Gastrocnemius medialis (tissue), 4 donors: ENCODE results near the gene ZNF638. TPM values are rescaled to one million over a fixed set of nuclear protein-coding genes. Genes with fewer than 3 reads are reported as not detected.

Experiments used
- ATAC-seq, 2 donors: fragments of 150-250 bp; one replicate each; pipeline ENCODE4 v1.9.1; 2016
- DNase-seq, 2 donors: peaks; one replicate each; pipeline ENCODE4 v3.0.0-alpha.2; 2019
- H3K27ac ChIP-seq, 4 donors: fragments of 200-600 bp; sonication (generic); 1 replicate in 1 of 4; 2 replicates in 3 of 4; pipeline ENCODE4 v1.5.1; 2016 to 2018; ENCODE audit warnings: mild to moderate bottlenecking in 2 of 4, moderate library complexity in 1 of 4
- H3K27me3 ChIP-seq, 3 donors: fragments of 200-600 bp; sonication (generic) in 2 of 3; 1 replicate in 1 of 3; 2 replicates in 2 of 3; pipeline versions ENCODE4 v1.5.1 to v1.6.0; 2016 to 2019; ENCODE audit warnings: mild to moderate bottlenecking in 1 of 3, moderate library complexity in 1 of 3
- H3K36me3 ChIP-seq, 2 donors: fragments of 200-600 bp; sonication (generic) in 1 of 2; one replicate each; pipeline ENCODE4 v1.5.1; 2017 to 2018
- H3K4me1 ChIP-seq, 2 donors: fragments of 200-600 bp; sonication (generic) in 1 of 2; one replicate each; pipeline ENCODE4 v1.5.1; 2016 to 2017; ENCODE audit warnings: mild to moderate bottlenecking in 2 of 2
- H3K4me3 ChIP-seq, 4 donors: fragments of 200-600 bp; sonication (generic) in 3 of 4; 1 replicate in 1 of 4; 2 replicates in 3 of 4; pipeline ENCODE4 v1.5.1; 2016 to 2019; ENCODE audit warnings: mild to moderate bottlenecking in 2 of 4
- H3K9me3 ChIP-seq, 3 donors: fragments of 200-600 bp; sonication (generic) in 2 of 3; 1 replicate in 1 of 3; 2 replicates in 2 of 3; pipeline ENCODE4 v1.5.1; 2016 to 2019
- CTCF ChIP-seq, 5 experiments: fragments of 450-650 bp in 3 of 5; fragments of 200-600 bp in 2 of 5; sonication (generic) in 2 of 5; IDR thresholded peaks in 4 of 5; conservative IDR thresholded peaks in 1 of 5; 1 replicate in 4 of 5; 2 replicates in 1 of 5; pipeline ENCODE4 v1.5.1; 2016 to 2019; ENCODE audit warnings: antibody characterized with exemption in 5 of 5, mild to moderate bottlenecking in 3 of 5, moderate library complexity in 3 of 5
- POLR2A ChIP-seq, 2 donors: fragments of 450-650 bp; IDR thresholded peaks; one replicate each; pipeline ENCODE4 v1.6.1; 2017; ENCODE audit warnings: antibody characterized with exemption in 2 of 2, mild to moderate bottlenecking in 2 of 2, moderate library complexity in 2 of 2
- in situ Hi-C, 4 donors: fragments of 200-750 bp; cut with MboI; loops; one replicate each; pipeline versions ENCODE4 v1.15.0 to v1.8.0; 2017; ENCODE audit warnings: low sequenced_read_pairs in 4 of 4
- intact Hi-C: fragments of 100-400 bp; cut with DNase I; formaldehyde crosslinking; loops from one replicate; pipeline ENCODE4 v1.15.1; 2023; ENCODE audit warnings: low total_unique reads
- total RNA-seq, 4 donors: library from RNA; depleted of rRNA; stranded (reverse); fragments of >200 nt; gene quantifications; one replicate each; pipeline versions ENCODE4 v1.1.0 to v1.2.3, GENCODE V29; 2016

Gene ZNF638
- total RNA-seq, 4 donors from 2014 or later: 69.7 to 152 (median 95.0) TPM

DNA sequence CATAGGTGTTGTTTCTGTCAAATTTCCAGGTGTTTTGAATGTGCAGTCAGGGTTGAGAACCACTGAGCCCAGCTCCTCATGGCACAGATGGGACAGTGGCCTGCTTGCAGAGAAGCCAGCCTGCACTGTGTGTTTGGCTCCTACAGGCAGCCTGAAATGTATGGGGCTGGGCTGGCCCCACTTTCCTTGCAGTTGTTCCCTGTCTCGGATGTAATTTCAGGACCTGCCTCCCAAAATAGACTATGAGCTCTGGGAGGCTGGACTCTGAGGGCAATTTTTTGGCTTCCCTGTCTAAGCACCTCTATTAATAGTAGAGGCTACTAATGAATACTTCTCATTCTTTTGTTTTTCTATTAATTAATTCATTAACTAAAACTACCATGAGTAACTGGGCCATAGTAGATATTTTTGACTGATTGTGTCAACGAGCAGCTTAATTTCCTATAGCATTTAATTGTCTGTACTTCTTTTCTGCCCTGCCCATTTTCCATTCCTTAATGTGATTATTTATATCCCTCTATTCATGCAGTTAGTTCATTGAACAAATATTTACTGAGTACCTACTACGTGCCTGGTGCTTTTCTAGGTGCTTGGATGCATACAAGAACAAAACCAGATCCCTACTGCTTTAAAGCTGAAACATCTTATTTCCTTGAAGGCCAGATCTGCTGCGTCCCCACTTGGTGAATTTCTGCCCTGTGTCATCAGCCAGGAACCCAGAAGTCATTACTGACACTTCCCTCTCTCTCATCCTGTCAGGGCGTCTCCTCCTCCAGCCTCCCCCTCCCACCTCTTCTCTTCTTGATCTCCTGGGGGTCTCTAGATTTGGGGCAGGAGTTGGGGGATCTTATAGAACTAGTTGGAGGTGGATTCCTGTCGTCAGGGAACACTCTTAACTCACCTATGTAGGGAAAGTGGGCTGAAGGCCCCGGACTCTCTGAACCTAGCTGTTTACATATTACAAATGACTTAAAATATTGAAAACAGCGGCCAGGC is 138.1 kb downstream of the ZNF638 start:
- no peaks in the 10 kb centered on the region for H3K27me3 ChIP-seq
- H3K27ac ChIP-seq: peak overlapping the region; percentile 77 to 99 (median 86)
- DNase-seq: peak; percentile 69 to 87
- peak; percentile 84 to 88 for ATAC-seq
- peaks cover 0 to 4% of the 10 kb centered on the region in 2 donors for H3K36me3 ChIP-seq
- no peak overlapping the region for H3K4me3 ChIP-seq
- TF ChIP-seq POLR2A (IDR thresholded peaks at IDR 0.05) (peak; percentile 9 to 45), CTCF (IDR thresholded peaks at IDR 0.05 in 4 of 5, conservative IDR thresholded peaks at IDR 0.05 in 1 of 5) (no peak)
- H3K9me3 ChIP-seq: no peaks in the 10 kb centered on the region
- peaks cover 68 to 69% of the 10 kb centered on the region in 2 donors for H3K4me1 ChIP-seq
- in situ Hi-C loops: loop anchor here in 2 of 4 donors (5.0 to 10.0 kb wide), 2 partner anchors 38 to 45 kb away; no protein-coding TSS in a partner anchor
- intact Hi-C loops: loop anchor here (2.0 kb wide), 1 partner anchor 15 kb away; no protein-coding TSS in a partner anchor

DNA sequence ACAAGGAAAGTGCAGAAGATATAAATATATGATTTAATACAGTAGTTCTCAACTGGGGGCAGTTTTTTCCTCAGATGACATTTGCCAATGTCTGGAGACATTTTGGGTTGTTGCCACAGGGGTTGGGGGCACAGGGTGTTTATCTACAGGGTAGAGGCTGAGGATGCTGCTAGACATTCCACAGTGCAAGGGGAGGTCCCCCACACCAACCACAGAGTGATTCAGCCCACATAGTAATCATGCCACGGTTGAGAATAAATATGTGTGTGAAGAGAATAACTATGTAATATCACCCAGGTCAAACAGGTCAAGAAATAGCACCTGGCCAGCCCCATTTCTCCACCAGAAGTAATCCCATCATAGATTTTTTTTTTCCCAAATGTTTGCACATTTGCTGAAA is 139.7 kb downstream of the ZNF638 start:
- in situ Hi-C loops: no loop called here
- H3K4me3 ChIP-seq: no peak overlapping the region
- TF ChIP-seq POLR2A (IDR thresholded peaks at IDR 0.05) (no peak), CTCF (IDR thresholded peaks at IDR 0.05 in 4 of 5, conservative IDR thresholded peaks at IDR 0.05 in 1 of 5) (no peak)
- ATAC-seq: no peak
- peaks cover 0 to 4% of the 10 kb centered on the region in 2 donors for H3K36me3 ChIP-seq
- peak overlapping the region; percentile 0 to 99 (median 82) for H3K27ac ChIP-seq
- no peaks in the 10 kb centered on the region for H3K9me3 ChIP-seq
- intact Hi-C loops: no loop called here
- H3K27me3 ChIP-seq: no peaks in the 10 kb centered on the region
- DNase-seq: no peak
- H3K4me1 ChIP-seq: peaks cover 70 to 76% of the 10 kb centered on the region in 2 donors

GRCh38 chr2:71472019-71472418 is 140.4 kb downstream of the ZNF638 start:
- TF ChIP-seq CTCF (IDR thresholded peaks at IDR 0.05 in 4 of 5, conservative IDR thresholded peaks at IDR 0.05 in 1 of 5) (no peak), POLR2A (IDR thresholded peaks at IDR 0.05) (no peak)
- no peak for ATAC-seq
- in situ Hi-C loops (no loop called here), intact Hi-C loops (no loop called here)
- H3K9me3 ChIP-seq: no peaks in the 10 kb centered on the region
- H3K27ac ChIP-seq: peak overlapping the region; percentile 0 to 99 (median 82)
- H3K27me3 ChIP-seq: no peaks in the 10 kb centered on the region
- H3K36me3 ChIP-seq: peaks cover 0 to 4% of the 10 kb centered on the region in 2 donors
- H3K4me1 ChIP-seq: peaks cover 73 to 84% of the 10 kb centered on the region in 2 donors
- no peak for DNase-seq
- no peak overlapping the region for H3K4me3 ChIP-seq

GRCh38 chr2:71473346-71474031 is 141.9 kb downstream of the ZNF638 start:
- intact Hi-C loops: no loop called here
- TF ChIP-seq CTCF (IDR thresholded peaks at IDR 0.05 in 4 of 5, conservative IDR thresholded peaks at IDR 0.05 in 1 of 5) (no peak), POLR2A (IDR thresholded peaks at IDR 0.05) (no peak)

More at GRCh38 chr2:71473346-71474031, 141.9 kb downstream of the ZNF638 start:
- peaks cover 73 to 76% of the 10 kb centered on the region in 2 donors for H3K4me1 ChIP-seq
- no peaks in the 10 kb centered on the region for H3K9me3 ChIP-seq
- DNase-seq (no peak), ATAC-seq (peak in 1 of 2 donors; percentile 38)
- H3K27me3 ChIP-seq: no peaks in the 10 kb centered on the region
- H3K4me3 ChIP-seq: no peak overlapping the region
- H3K27ac ChIP-seq: peak overlapping the region; percentile 67 to 99 (median 82)
- H3K36me3 ChIP-seq: peaks cover 0 to 4% of the 10 kb centered on the region in 2 donors
- in situ Hi-C loops: no loop called here
